Vagina (tissue), 2 donors: Measurements from ENCODE around the gene EHMT1. TPM values are rescaled to one million over a fixed set of nuclear protein-coding genes. Genes with fewer than 3 reads are reported as not detected.

Source experiments
- DNase-seq, 2 donors: peaks; one replicate each; pipeline ENCODE4 v3.0.0-alpha.2; 2017; ENCODE audit errors: extremely low spot score in 2 of 2
- H3K27ac ChIP-seq: fragments of 200-600 bp; sonication (generic); one replicate; pipeline ENCODE4 v1.5.1; 2019
- H3K27me3 ChIP-seq: fragments of 200-600 bp; sonication (generic); one replicate; pipeline ENCODE4 v1.5.1; 2019
- H3K36me3 ChIP-seq, 2 donors: fragments of 200-600 bp; sonication (generic); one replicate each; pipeline ENCODE4 v1.5.1; 2017 to 2019
- H3K4me1 ChIP-seq: fragments of 200-600 bp; sonication (generic); one replicate; pipeline ENCODE4 v1.5.1; 2019
- H3K4me3 ChIP-seq, 2 donors: fragments of 200-600 bp; sonication (generic); 1 replicate in 1 of 2; 2 replicates in 1 of 2; pipeline ENCODE4 v1.5.1; 2016 to 2019
- H3K9me3 ChIP-seq: fragments of 200-600 bp; sonication (generic); one replicate; pipeline ENCODE4 v1.5.1; 2019
- CTCF ChIP-seq, 3 experiments: fragments of 450-650 bp in 2 of 3; fragments of 200-600 bp in 1 of 3; sonication (generic) in 1 of 3; IDR thresholded peaks; one replicate each; pipeline ENCODE4 v1.5.1; 2017 to 2019; ENCODE audit warnings: antibody characterized with exemption in 3 of 3, mild to moderate bottlenecking in 2 of 3, moderate library complexity in 2 of 3
- POLR2A ChIP-seq, 2 donors: fragments of 450-650 bp; IDR thresholded peaks; one replicate each; pipeline ENCODE4 v1.6.1; 2017; ENCODE audit warnings: antibody characterized with exemption in 2 of 2, mild to moderate bottlenecking in 2 of 2, moderate library complexity in 2 of 2
- POLR2AphosphoS5 ChIP-seq, 2 donors: sonication (generic); formaldehyde crosslinking; IDR thresholded peaks; one replicate each; pipeline ENCODE4 v1.9.0; 2017; ENCODE audit warnings: antibody characterized with exemption in 2 of 2, mild to moderate bottlenecking in 2 of 2, low read depth in 1 of 2; ENCODE audit not compliant: insufficient read depth in 1 of 2
- intact Hi-C: fragments of 100-400 bp; cut with DNase I; formaldehyde crosslinking; loops from one replicate; pipeline ENCODE4 v1.15.1; 2023
- total RNA-seq: library from RNA; depleted of rRNA; stranded (reverse); fragments of >200 nt; gene quantifications from one replicate; pipeline ENCODE4 v1.2.3, GENCODE V29; 2016

EHMT1 gene
- total RNA-seq, 1 donor from 2014 or later, result 65.8 TPM

GRCh38 chr9:137612741-137613142 lies 6.1 kb upstream of the EHMT1 start:
- intact Hi-C loops, result no loop called here
- TF ChIP-seq POLR2A (IDR thresholded peaks at IDR 0.05) (no peak), CTCF (IDR thresholded peaks at IDR 0.05) (no peak), POLR2AphosphoS5 (IDR thresholded peaks at IDR 0.05; ENCODE audit: insufficient read depth in 1 of 2, low read depth in 1 of 2) (no peak)
- H3K36me3 ChIP-seq, result peaks cover 0 to 24% of the 10 kb centered on the region in 2 donors
- no peaks in the 10 kb centered on the region for H3K9me3 ChIP-seq
- no peak for DNase-seq
- peak overlapping the region in 1 of 2 donors; percentile 25 for H3K4me3 ChIP-seq
- H3K4me1 ChIP-seq, result peaks cover 59% of the 10 kb centered on the region
- peak overlapping the region; percentile 69 for H3K27ac ChIP-seq
- H3K27me3 ChIP-seq, result no peaks in the 10 kb centered on the region

- Histone ChIP-seq H3K27ac (peak overlapping the region; percentile 69), H3K4me1 (peaks cover 59% of the 10 kb centered on the region)
Measured at GRCh38 chr9:137613259-137613658, 5.5 kb upstream of the EHMT1 start.

DNA sequence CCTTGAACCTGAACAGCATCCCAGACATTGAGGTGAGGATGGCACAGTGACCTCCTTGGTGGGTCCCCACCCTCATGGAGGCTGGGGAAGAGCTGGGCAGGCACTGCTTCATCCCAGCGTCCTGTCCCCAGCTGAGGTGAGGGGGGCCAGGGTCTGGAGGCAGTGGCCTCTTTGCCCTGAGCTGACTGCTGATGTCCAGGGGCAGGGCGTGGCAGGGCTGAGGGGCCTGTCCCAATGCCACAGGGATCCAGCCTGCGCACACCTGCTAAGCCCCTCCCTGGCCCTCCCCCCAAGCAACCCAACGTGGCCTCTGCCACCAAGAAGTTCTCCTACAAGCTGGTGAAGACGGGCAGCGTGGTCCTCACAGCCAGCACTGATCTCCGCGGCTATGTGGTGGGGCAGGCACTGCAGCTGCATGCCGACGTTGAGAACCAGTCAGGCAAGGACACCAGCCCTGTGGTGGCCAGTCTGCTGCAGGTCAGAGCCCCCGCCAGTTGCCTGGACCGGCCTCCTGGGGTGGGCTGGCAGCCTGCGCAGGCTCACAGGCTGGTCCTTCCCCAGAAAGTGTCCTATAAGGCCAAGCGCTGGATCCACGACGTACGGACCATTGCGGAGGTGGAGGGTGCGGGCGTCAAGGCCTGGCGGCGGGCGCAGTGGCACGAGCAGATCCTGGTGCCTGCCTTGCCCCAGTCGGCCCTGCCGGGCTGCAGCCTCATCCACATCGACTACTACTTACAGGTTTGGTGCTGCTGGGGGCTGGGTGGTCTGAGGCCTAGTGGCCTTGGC lies 4.9 kb upstream of the EHMT1 start:
- TF ChIP-seq CTCF (IDR thresholded peaks at IDR 0.05) (no peak), POLR2A (IDR thresholded peaks at IDR 0.05) (no peak), POLR2AphosphoS5 (IDR thresholded peaks at IDR 0.05; ENCODE audit: insufficient read depth in 1 of 2, low read depth in 1 of 2) (no peak)
- Histone ChIP-seq H3K9me3 (no peaks in the 10 kb centered on the region), H3K4me1 (peaks cover 56% of the 10 kb centered on the region), H3K4me3 (peak overlapping the region in 1 of 2 donors; percentile 25), H3K36me3 (peaks cover 0 to 24% of the 10 kb centered on the region in 2 donors), H3K27ac (peak overlapping the region; percentile 69), H3K27me3 (no peaks in the 10 kb centered on the region)
- intact Hi-C loops, result no loop called here
- DNase-seq, result no peak

More at GRCh38 chr9:137613259-137613658, 5.5 kb upstream of the EHMT1 start:
- Histone ChIP-seq H3K27me3 (no peaks in the 10 kb centered on the region), H3K4me3 (peak overlapping the region in 1 of 2 donors; percentile 25), H3K36me3 (peaks cover 0 to 24% of the 10 kb centered on the region in 2 donors), H3K9me3 (no peaks in the 10 kb centered on the region)
- DNase-seq, result no peak
- intact Hi-C loops, result no loop called here
- no peak for TF ChIP-seq POLR2A (IDR thresholded peaks at IDR 0.05)
- TF ChIP-seq CTCF (IDR thresholded peaks at IDR 0.05), result no peak
- TF ChIP-seq POLR2AphosphoS5 (IDR thresholded peaks at IDR 0.05; ENCODE audit: insufficient read depth in 1 of 2, low read depth in 1 of 2), result no peak

DNA sequence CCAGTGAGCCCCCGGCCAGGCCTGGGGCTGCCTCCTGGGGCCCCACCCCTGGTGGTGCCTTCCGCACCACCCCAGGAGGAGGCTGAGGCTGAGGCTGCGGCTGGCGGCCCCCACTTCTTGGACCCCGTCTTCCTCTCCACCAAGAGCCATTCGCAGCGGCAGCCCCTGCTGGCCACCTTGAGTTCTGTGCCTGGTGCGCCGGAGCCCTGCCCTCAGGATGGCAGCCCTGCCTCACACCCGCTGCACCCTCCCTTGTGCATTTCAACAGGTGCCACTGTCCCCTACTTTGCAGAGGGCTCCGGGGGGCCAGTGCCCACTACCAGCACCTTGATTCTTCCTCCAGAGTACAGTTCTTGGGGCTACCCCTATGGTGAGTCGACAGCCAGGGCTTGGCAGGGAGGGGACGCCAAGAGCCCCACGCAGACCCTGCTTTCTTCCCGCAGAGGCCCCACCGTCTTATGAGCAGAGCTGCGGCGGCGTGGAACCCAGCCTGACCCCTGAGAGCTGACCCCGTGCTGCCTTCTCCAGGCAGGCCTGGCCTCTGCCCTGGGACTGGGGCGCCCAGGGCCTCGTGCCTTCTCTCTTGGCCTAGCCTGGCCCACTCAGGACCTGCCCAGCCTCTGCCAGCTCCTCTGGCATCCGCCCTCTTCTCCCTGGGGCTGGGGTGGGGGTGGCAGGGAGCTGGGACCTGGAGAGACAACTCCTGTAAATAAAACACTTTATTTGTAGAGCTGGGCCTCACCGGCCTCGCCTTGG lies 4.0 kb upstream of the EHMT1 start:
- peaks cover 60% of the 10 kb centered on the region for H3K4me1 ChIP-seq
- TF ChIP-seq POLR2AphosphoS5 (IDR thresholded peaks at IDR 0.05; ENCODE audit: insufficient read depth in 1 of 2, low read depth in 1 of 2), result no peak
- TF ChIP-seq POLR2A (IDR thresholded peaks at IDR 0.05), result no peak
- TF ChIP-seq CTCF (IDR thresholded peaks at IDR 0.05), result no peak
- H3K4me3 ChIP-seq, result no peak overlapping the region
- no peak overlapping the region for H3K27ac ChIP-seq
- H3K36me3 ChIP-seq, result peaks cover 0 to 24% of the 10 kb centered on the region in 2 donors
- intact Hi-C loops, result no loop called here
- H3K9me3 ChIP-seq, result no peaks in the 10 kb centered on the region
- no peaks in the 10 kb centered on the region for H3K27me3 ChIP-seq
- no peak for DNase-seq
